ENCODE measurements around the gene SHE.

GRCh38 chr1:154446789-154447188 lies 55.4 kb downstream of the SHE start:
- no peak for TF ChIP-seq CTCF (IDR thresholded peaks at IDR 0.05; ENCODE audit: insufficient read depth, low read length, poor library complexity, severe bottlenecking)
- no peak for TF ChIP-seq EZH2phosphoT487 (conservative IDR thresholded peaks at IDR 0.05; ENCODE audit: low read length)
